ENCODE measurements around the gene SIRT2.

SIRT2 gene

GRCh38 chr19:38901683-38902082, 2.3 kb upstream of the SIRT2 start:
- no peak overlapping the region for H3K4me3 ChIP-seq (ENCODE audit: low read length)
- no peak for DNase-seq (ENCODE audit: low read depth)
- no peak for TF ChIP-seq CTCF (conservative IDR thresholded peaks at IDR 0.05; ENCODE audit: low read length)

GRCh38 chr19:38900743-38901190, 1.3 kb upstream of the SIRT2 start:
- no peak for TF ChIP-seq CTCF (conservative IDR thresholded peaks at IDR 0.05; ENCODE audit: low read length)
- H3K4me3 ChIP-seq (ENCODE audit: low read length): peak overlapping the region; percentile 82
- no peak for DNase-seq (ENCODE audit: low read depth)

GRCh38 chr19:38900202-38900629, 798 bp upstream of the SIRT2 start:
- no peak for TF ChIP-seq CTCF (conservative IDR thresholded peaks at IDR 0.05; ENCODE audit: low read length)
- no peak for DNase-seq (ENCODE audit: low read depth)
- H3K4me3 ChIP-seq (ENCODE audit: low read length): peak overlapping the region; percentile 82

GRCh38 chr19:38898788-38899446, 501 bp downstream of the SIRT2 start:
- TF ChIP-seq CTCF (conservative IDR thresholded peaks at IDR 0.05; ENCODE audit: low read length): no peak
- DNase-seq (ENCODE audit: low read depth): peak; percentile 21
- peak overlapping the region; percentile 93 for H3K4me3 ChIP-seq (ENCODE audit: low read length)

GRCh38 chr19:38894968-38895367, 4.5 kb downstream of the SIRT2 start:
- no peak for TF ChIP-seq CTCF (conservative IDR thresholded peaks at IDR 0.05; ENCODE audit: low read length)
- no peak overlapping the region for H3K4me3 ChIP-seq (ENCODE audit: low read length)
- no peak for DNase-seq (ENCODE audit: low read depth)

GRCh38 chr19:38893341-38893771, 6.1 kb downstream of the SIRT2 start:
- H3K4me3 ChIP-seq (ENCODE audit: low read length): no peak overlapping the region
- no peak for DNase-seq (ENCODE audit: low read depth)
- no peak for TF ChIP-seq CTCF (conservative IDR thresholded peaks at IDR 0.05; ENCODE audit: low read length)

- TF ChIP-seq CTCF (conservative IDR thresholded peaks at IDR 0.05; ENCODE audit: low read length): no peak
- no peak overlapping the region for H3K4me3 ChIP-seq (ENCODE audit: low read length)
- DNase-seq (ENCODE audit: low read depth): no peak
Measured at GRCh38 chr19:38892841-38893240, 6.6 kb downstream of the SIRT2 start.
